Hepatocyte (in vitro differentiated cells): ENCODE results near the gene ZKSCAN4. TPM values are rescaled to one million over a fixed set of nuclear protein-coding genes. Genes with fewer than 3 reads are reported as not detected.

Experiments used
- DNase-seq: peaks from one replicate; pipeline ENCODE4 v3.0.0-alpha.2; 2016; ENCODE audit warnings: low spot score
- H2AFZ ChIP-seq: fragments of 200-600 bp; sonication (generic); 2 replicates; pipeline ENCODE4 v1.6.0; 2016; ENCODE audit warnings: antibody characterized with exemption, mild to moderate bottlenecking
- H3K27ac ChIP-seq: fragments of 200-600 bp; sonication (generic); 2 replicates; pipeline ENCODE4 v1.5.1; 2016; ENCODE audit warnings: mild to moderate bottlenecking
- H3K27me3 ChIP-seq: fragments of 200-600 bp; sonication (generic); 2 replicates; pipeline ENCODE4 v1.6.1; 2016
- H3K36me3 ChIP-seq: fragments of 200-600 bp; sonication (generic); replicated peaks from 2 replicates; pipeline ENCODE4 v1.5.1; 2016; ENCODE audit warnings: low read depth; ENCODE audit not compliant: insufficient read depth
- H3K4me1 ChIP-seq: fragments of 200-600 bp; sonication (generic); 2 replicates; pipeline ENCODE4 v1.5.1; 2016; ENCODE audit warnings: mild to moderate bottlenecking, moderate library complexity; ENCODE audit not compliant: insufficient read depth
- H3K4me2 ChIP-seq: fragments of 200-600 bp; sonication (generic); 2 replicates; pipeline ENCODE4 v1.6.0; 2016
- H3K4me3 ChIP-seq: fragments of 200-600 bp; sonication (generic); 2 replicates; pipeline ENCODE4 v1.5.1; 2016; ENCODE audit warnings: mild to moderate bottlenecking
- H3K79me2 ChIP-seq: fragments of 200-600 bp; sonication (generic); 2 replicates; pipeline ENCODE4 v1.6.0; 2017; ENCODE audit warnings: mild to moderate bottlenecking
- H3K9me2 ChIP-seq: fragments of 200-600 bp; sonication (generic); replicated peaks from 2 replicates; pipeline ENCODE4 v1.6.0; 2017; ENCODE audit warnings: mild to moderate bottlenecking; ENCODE audit not compliant: insufficient read depth
- H3K9me3 ChIP-seq: fragments of 200-600 bp; sonication (generic); 2 replicates; pipeline ENCODE4 v1.5.1; 2016; ENCODE audit warnings: low read depth, mild to moderate bottlenecking
- H4K20me1 ChIP-seq: fragments of 200-600 bp; sonication (generic); 2 replicates; pipeline ENCODE4 v1.6.0; 2016; ENCODE audit warnings: mild to moderate bottlenecking; ENCODE audit not compliant: insufficient read depth, poor library complexity, severe bottlenecking
- CTCF ChIP-seq: fragments of 200-600 bp; sonication (generic); IDR thresholded peaks from 2 replicates; pipeline ENCODE4 v1.5.1; 2016; ENCODE audit warnings: antibody characterized with exemption, mild to moderate bottlenecking; ENCODE audit not compliant: poor library complexity
- EZH2 ChIP-seq: fragments of 200-600 bp; sonication (generic); IDR thresholded peaks from 2 replicates; pipeline ENCODE4 v1.6.1; 2016; ENCODE audit warnings: antibody characterized with exemption, mild to moderate bottlenecking, borderline replicate concordance
- EZH2phosphoT487 ChIP-seq: fragments of 200-600 bp; sonication (generic); IDR thresholded peaks from one replicate; pipeline ENCODE4 v1.6.1; 2018; ENCODE audit warnings: antibody characterized with exemption, mild to moderate bottlenecking, low read depth, moderate library complexity; ENCODE audit not compliant: unreplicated experiment, severe bottlenecking
- WGBS: methylation state at CpG from one replicate; pipeline ENCODE4 v1.1.6; 2016; ENCODE audit warnings: low lambda C conversion rate; ENCODE audit errors: missing lambda C conversion rate; 5-methylcytosine and 5-hydroxymethylcytosine counted together
- polyA plus RNA-seq: library from polyadenylated mRNA; unstranded; fragments of >200 nt; fragmentation: Nextera tagmentation; extraction: Ambion mirVana; gene quantifications from 2 replicates; pipeline ENCODE4 v1.2.1, GENCODE V29; 2016
- total RNA-seq: library from RNA; depleted of rRNA; stranded (reverse); fragments of >200 nt; gene quantifications from 2 replicates; pipeline ENCODE4 v1.2.3, GENCODE V29; 2014

ZKSCAN4 gene
- total and polyA plus RNA-seq, 2 experiments from 2014 or later: 3.1 to 4.3 TPM

- Histone ChIP-seq H3K27me3 (no peaks in the 10 kb centered on the region), H3K4me1 (no peaks in the 10 kb centered on the region), H3K4me3 (no peak overlapping the region), H3K79me2 (no peaks in the 10 kb centered on the region), H4K20me1 (no peaks in the 10 kb centered on the region), H2AFZ (no peak overlapping the region), H3K9me3 (no peaks in the 10 kb centered on the region), H3K27ac (no peak overlapping the region), H3K4me2 (no peak overlapping the region), H3K9me2 (no peaks in the 10 kb centered on the region), H3K36me3 (no peaks in the 10 kb centered on the region)
- TF ChIP-seq EZH2phosphoT487 (no peak), CTCF (no peak), EZH2 (no peak)
- no peak for DNase-seq
- 91% methylated on average over 1 of the region's 1 CpG for WGBS
These were observed 11.6 kb downstream of the ZKSCAN4 start for GRCh38 chr6:28240471-28240870.

- H3K9me3 ChIP-seq: no peaks in the 10 kb centered on the region
- no peaks in the 10 kb centered on the region for H3K4me1 ChIP-seq
- H3K4me2 ChIP-seq: no peak overlapping the region
- H3K9me2 ChIP-seq: no peaks in the 10 kb centered on the region
- no peak overlapping the region for H2AFZ ChIP-seq
- no peak for DNase-seq
- H3K27ac ChIP-seq: no peak overlapping the region
- H3K4me3 ChIP-seq: no peak overlapping the region
- H3K36me3 ChIP-seq: no peaks in the 10 kb centered on the region
- 100% methylated on average over 1 of the region's 1 CpG for WGBS
- H4K20me1 ChIP-seq: no peaks in the 10 kb centered on the region
- TF ChIP-seq EZH2: no peak
- no peak for TF ChIP-seq CTCF
- no peak for TF ChIP-seq EZH2phosphoT487
- H3K27me3 ChIP-seq: no peaks in the 10 kb centered on the region
- H3K79me2 ChIP-seq: no peaks in the 10 kb centered on the region
These were observed 12.4 kb downstream of the ZKSCAN4 start for GRCh38 chr6:28239636-28240035.

GRCh38 chr6:28235912-28236452 is 16.1 kb downstream of the ZKSCAN4 start:
- H3K4me2 ChIP-seq: no peak overlapping the region
- H3K4me1 ChIP-seq: no peaks in the 10 kb centered on the region
- TF ChIP-seq EZH2 (no peak), EZH2phosphoT487 (no peak), CTCF (no peak)
- H3K27ac ChIP-seq: no peak overlapping the region
- 95% methylated on average over 3 of the region's 3 CpGs for WGBS
- no peaks in the 10 kb centered on the region for H3K27me3 ChIP-seq
- H3K4me3 ChIP-seq: no peak overlapping the region
- H3K36me3 ChIP-seq: no peaks in the 10 kb centered on the region
- H2AFZ ChIP-seq: no peak overlapping the region
- H3K9me3 ChIP-seq: no peaks in the 10 kb centered on the region
- no peaks in the 10 kb centered on the region for H3K79me2 ChIP-seq
- DNase-seq: no peak
- H3K9me2 ChIP-seq: no peaks in the 10 kb centered on the region
- H4K20me1 ChIP-seq: no peaks in the 10 kb centered on the region
